Astrocyte of the spinal cord (primary cell): Measurements from ENCODE around the gene URB1.

ENCODE experiments used
- DNase-seq: peaks from one replicate; pipeline ENCODE4 v3.0.0; 2011; ENCODE audit warnings: low read depth, low spot score
- H3K4me3 ChIP-seq: 2 replicates; pipeline ENCODE4 v1.5.1; 2011; ENCODE audit warnings: low read depth, mild to moderate bottlenecking, low read length, moderate library complexity
- CTCF ChIP-seq: IDR thresholded peaks from 2 replicates; pipeline ENCODE4 v1.5.1; 2012; ENCODE audit warnings: low read depth, mild to moderate bottlenecking, low read length, inconsistent platforms
- in situ Hi-C: cut with HindIII; loops from 2 replicates; pipeline ENCODE4 v1.10.0; 2017; ENCODE audit warnings: low sequenced_read_pairs

Gene URB1

GRCh38 chr21:32347351-32347750 lies 45.5 kb downstream of the URB1 start:
- no peak for TF ChIP-seq CTCF
- H3K4me3 ChIP-seq = no peak overlapping the region
- in situ Hi-C loops = no loop called here
- DNase-seq = no peak

- no peak for DNase-seq
- no peak for TF ChIP-seq CTCF
- in situ Hi-C loops = no loop called here
- no peak overlapping the region for H3K4me3 ChIP-seq
Measured at GRCh38 chr21:32346951-32347350, 45.9 kb downstream of the URB1 start.

- no peak overlapping the region for H3K4me3 ChIP-seq
- in situ Hi-C loops = no loop called here
- no peak for DNase-seq
- no peak for TF ChIP-seq CTCF
Measured at GRCh38 chr21:32340863-32341848, 51.7 kb downstream of the URB1 start.

- no peak for TF ChIP-seq CTCF
- DNase-seq = no peak
- no peak overlapping the region for H3K4me3 ChIP-seq
- in situ Hi-C loops = no loop called here
Measured at GRCh38 chr21:32338209-32338921, 54.4 kb downstream of the URB1 start.

GRCh38 chr21:32337206-32337605 lies 55.6 kb downstream of the URB1 start:
- DNase-seq = no peak
- no peak overlapping the region for H3K4me3 ChIP-seq
- TF ChIP-seq CTCF = no peak
- in situ Hi-C loops = no loop called here

GRCh38 chr21:32336711-32337110 lies 56.1 kb downstream of the URB1 start:
- peak; percentile 52 for DNase-seq
- in situ Hi-C loops = no loop called here
- TF ChIP-seq CTCF = no peak
- H3K4me3 ChIP-seq = no peak overlapping the region
